PFSK-1 (cell line): ENCODE data around the gene OR52E8.

Experiments used
- FOXP2 ChIP-seq: optimal IDR thresholded peaks from 2 replicates; pipeline ENCODE3; 2011; ENCODE audit warnings: borderline replicate concordance, control low read depth, inconsistent platforms; ENCODE audit not compliant: insufficient read depth; ENCODE audit errors: extremely low read length, extremely low read depth
- POLR2AphosphoS5 ChIP-seq: IDR thresholded peaks from 2 replicates; pipeline ENCODE4 v1.6.1; 2012; ENCODE audit warnings: low read depth, mild to moderate bottlenecking, control low read depth, low read length, moderate library complexity
- REST ChIP-seq, 2 experiments: IDR thresholded peaks; 2 replicates each; pipeline versions ENCODE4 v1.6.1 to v1.8.0; 2011 to 2012; ENCODE audit warnings: low read depth in 2 of 2, low read length in 2 of 2, control low read depth in 1 of 2, inconsistent platforms in 1 of 2, mild to moderate bottlenecking in 1 of 2, moderate library complexity in 1 of 2; ENCODE audit not compliant: insufficient read depth in 1 of 2
- SIN3A ChIP-seq: IDR thresholded peaks from 2 replicates; pipeline ENCODE4 v1.6.1; 2012; ENCODE audit warnings: mild to moderate bottlenecking, low read length, moderate library complexity, borderline replicate concordance; ENCODE audit not compliant: insufficient read depth
- TAF1 ChIP-seq: IDR thresholded peaks from 2 replicates; pipeline ENCODE4 v1.6.1; 2012; ENCODE audit warnings: low read length, control low read depth, borderline replicate concordance; ENCODE audit not compliant: insufficient read depth

GRCh38 chr11:5892908-5893307, 35.4 kb upstream of the OR52E8 start, which contains the start of gene OR52E5:
- TF ChIP-seq POLR2AphosphoS5 (no peak), SIN3A (no peak), TAF1 (no peak), REST (IDR thresholded peaks at IDR 0.05; ENCODE audit: insufficient read depth in 1 of 2, low read depth in 2 of 2, low read length in 2 of 2) (no peak), FOXP2 (no peak)
